ENCODE measurements around the gene IDNK.

Gene IDNK

GRCh38 chr9:83656952-83657351 is 34.0 kb downstream of the IDNK start:
- TF ChIP-seq CTCF (IDR thresholded peaks at IDR 0.05; ENCODE audit: insufficient read depth, low read length, poor library complexity, severe bottlenecking): no peak
- no peak overlapping the region for H3K4me3 ChIP-seq (replicated peaks; ENCODE audit: low read depth, low read length)
- no peaks in the 10 kb centered on the region for H3K27me3 ChIP-seq (replicated peaks; ENCODE audit: control insufficient read depth, insufficient read depth, low read length)
- peaks cover 8% of the 10 kb centered on the region for H3K36me3 ChIP-seq (ENCODE audit: control insufficient read depth, insufficient read depth, low read length)
- DNase-seq (ENCODE audit: extremely low read depth, insufficient read length): no peak

- Histone ChIP-seq H3K36me3 (ENCODE audit: control insufficient read depth, insufficient read depth, low read length) (peaks cover 8% of the 10 kb centered on the region), H3K27me3 (replicated peaks; ENCODE audit: control insufficient read depth, insufficient read depth, low read length) (no peaks in the 10 kb centered on the region), H3K4me3 (replicated peaks; ENCODE audit: low read depth, low read length) (no peak overlapping the region)
- no peak for DNase-seq (ENCODE audit: extremely low read depth, insufficient read length)
- no peak for TF ChIP-seq CTCF (IDR thresholded peaks at IDR 0.05; ENCODE audit: insufficient read depth, low read length, poor library complexity, severe bottlenecking)
Observed at GRCh38 chr9:83662933-83663332, 40.0 kb downstream of the IDNK start.

GRCh38 chr9:83665580-83666200 is 42.7 kb downstream of the IDNK start:
- peaks cover 7% of the 10 kb centered on the region for H3K36me3 ChIP-seq (ENCODE audit: control insufficient read depth, insufficient read depth, low read length)

GRCh38 chr9:83669067-83669466 is 46.1 kb downstream of the IDNK start:
- Histone ChIP-seq H3K36me3 (ENCODE audit: control insufficient read depth, insufficient read depth, low read length) (peaks cover 9% of the 10 kb centered on the region), H3K27me3 (replicated peaks; ENCODE audit: control insufficient read depth, insufficient read depth, low read length) (no peaks in the 10 kb centered on the region), H3K4me3 (replicated peaks; ENCODE audit: low read depth, low read length) (no peak overlapping the region)
- TF ChIP-seq CTCF (IDR thresholded peaks at IDR 0.05; ENCODE audit: insufficient read depth, low read length, poor library complexity, severe bottlenecking): no peak
- DNase-seq (ENCODE audit: extremely low read depth, insufficient read length): no peak

More at GRCh38 chr9:83665580-83666200, 42.7 kb downstream of the IDNK start:
- TF ChIP-seq CTCF (IDR thresholded peaks at IDR 0.05; ENCODE audit: insufficient read depth, low read length, poor library complexity, severe bottlenecking): no peak
- H3K4me3 ChIP-seq (replicated peaks; ENCODE audit: low read depth, low read length): no peak overlapping the region
- DNase-seq (ENCODE audit: extremely low read depth, insufficient read length): no peak
- H3K27me3 ChIP-seq (replicated peaks; ENCODE audit: control insufficient read depth, insufficient read depth, low read length): no peaks in the 10 kb centered on the region

- Histone ChIP-seq H3K36me3 (ENCODE audit: control insufficient read depth, insufficient read depth, low read length) (peaks cover 9% of the 10 kb centered on the region), H3K4me3 (replicated peaks; ENCODE audit: low read depth, low read length) (no peak overlapping the region), H3K27me3 (replicated peaks; ENCODE audit: control insufficient read depth, insufficient read depth, low read length) (no peaks in the 10 kb centered on the region)
- TF ChIP-seq CTCF (IDR thresholded peaks at IDR 0.05; ENCODE audit: insufficient read depth, low read length, poor library complexity, severe bottlenecking): no peak
- no peak for DNase-seq (ENCODE audit: extremely low read depth, insufficient read length)
Observed at GRCh38 chr9:83670381-83670780, 47.4 kb downstream of the IDNK start.

GRCh38 chr9:83671451-83671850 is 48.5 kb downstream of the IDNK start:
- DNase-seq (ENCODE audit: extremely low read depth, insufficient read length): no peak
- Histone ChIP-seq H3K36me3 (ENCODE audit: control insufficient read depth, insufficient read depth, low read length) (peaks cover 9% of the 10 kb centered on the region), H3K4me3 (replicated peaks; ENCODE audit: low read depth, low read length) (no peak overlapping the region), H3K27me3 (replicated peaks; ENCODE audit: control insufficient read depth, insufficient read depth, low read length) (no peaks in the 10 kb centered on the region)
- TF ChIP-seq CTCF (IDR thresholded peaks at IDR 0.05; ENCODE audit: insufficient read depth, low read length, poor library complexity, severe bottlenecking): no peak

Measured in GM06990 (cell line).